Stimulated activated CD4-positive, alpha-beta T cell treated with anti-CD3 and anti-CD28 coated beads, Interleukin-15, amount 100 ng/mL, for 48 hours (primary cell): ENCODE measurements around the gene MVB12B.

Experiments
- DNase-seq, 2 donors: peaks; one replicate each; pipeline ENCODE4 v3.0.0-alpha.2; 2020; ENCODE audit warnings: low read depth in 2 of 2

MVB12B gene

GRCh38 chr9:126361810-126362238, 35.2 kb downstream of the MVB12B start:
- DNase-seq: no peak

GRCh38 chr9:126363250-126363649, 36.6 kb downstream of the MVB12B start:
- DNase-seq: no peak

- no peak for DNase-seq
Observed at GRCh38 chr9:126363847-126364671, 37.4 kb downstream of the MVB12B start.

- no peak for DNase-seq
Observed at GRCh38 chr9:126365780-126366179, 39.2 kb downstream of the MVB12B start.

- no peak for DNase-seq
Observed at GRCh38 chr9:126366366-126367011, 39.9 kb downstream of the MVB12B start.

GRCh38 chr9:126367139-126367538, 40.5 kb downstream of the MVB12B start:
- DNase-seq: no peak

- DNase-seq: no peak
Observed at GRCh38 chr9:126367616-126368015, 41.0 kb downstream of the MVB12B start.

GRCh38 chr9:126368020-126368419, 41.4 kb downstream of the MVB12B start:
- no peak for DNase-seq

- no peak for DNase-seq
Observed at GRCh38 chr9:126371007-126371870, 44.6 kb downstream of the MVB12B start.

GRCh38 chr9:126372716-126373115, 46.1 kb downstream of the MVB12B start:
- no peak for DNase-seq

GRCh38 chr9:126373241-126373640, 46.6 kb downstream of the MVB12B start:
- no peak for DNase-seq

GRCh38 chr9:126374366-126374781, 47.7 kb downstream of the MVB12B start:
- no peak for DNase-seq

GRCh38 chr9:126375386-126375785, 48.8 kb downstream of the MVB12B start:
- no peak for DNase-seq

GRCh38 chr9:126376311-126377175, 49.9 kb downstream of the MVB12B start:
- DNase-seq: no peak

- no peak for DNase-seq
Observed at GRCh38 chr9:126377176-126377509, 50.5 kb downstream of the MVB12B start.

GRCh38 chr9:126377536-126377935, 50.9 kb downstream of the MVB12B start:
- no peak for DNase-seq

- DNase-seq: no peak
Observed at GRCh38 chr9:126378761-126379160, 52.1 kb downstream of the MVB12B start.

- DNase-seq: no peak
Observed at GRCh38 chr9:126379661-126380360, 53.2 kb downstream of the MVB12B start.

GRCh38 chr9:126380447-126380846, 53.8 kb downstream of the MVB12B start:
- no peak for DNase-seq

GRCh38 chr9:126381195-126381594, 54.6 kb downstream of the MVB12B start:
- no peak for DNase-seq
